H9 (cell line): ENCODE measurements around the gene ASB7. TPM values are rescaled to one million over a fixed set of nuclear protein-coding genes. Genes with fewer than 3 reads are reported as not detected.

Experiments used
- DNase-seq: peaks from one replicate; pipeline ENCODE4 v3.0.0-alpha.2; 2017
- H2AFZ ChIP-seq: one replicate; pipeline ENCODE4 v1.6.1; 2013; ENCODE audit warnings: mild to moderate bottlenecking, low read length, control low read depth, moderate library complexity
- H2AK5ac ChIP-seq: 2 replicates; pipeline ENCODE4 v1.6.1; 2013; ENCODE audit warnings: low read length, control low read depth, mixed read lengths; ENCODE audit not compliant: insufficient read length
- H2BK120ac ChIP-seq: one replicate; pipeline ENCODE4 v1.6.1; 2013; ENCODE audit warnings: low read depth, mild to moderate bottlenecking, low read length, control low read depth, inconsistent platforms; ENCODE audit not compliant: poor library complexity, severe bottlenecking
- H2BK12ac ChIP-seq: 2 replicates; pipeline ENCODE4 v1.6.1; 2013; ENCODE audit warnings: low read length, control low read depth, mixed read lengths, low read depth; ENCODE audit not compliant: insufficient read length
- H2BK15ac ChIP-seq: 2 replicates; pipeline ENCODE4 v1.6.1; 2013; ENCODE audit warnings: low read depth, low read length, control low read depth
- H2BK20ac ChIP-seq: one replicate; pipeline ENCODE4 v1.6.1; 2013; ENCODE audit warnings: low read depth, mild to moderate bottlenecking, low read length, control low read depth, inconsistent platforms; ENCODE audit not compliant: poor library complexity, severe bottlenecking
- H2BK5ac ChIP-seq: 2 replicates; pipeline ENCODE4 v1.6.1; 2013; ENCODE audit warnings: low read length, control low read depth, mixed read lengths; ENCODE audit not compliant: insufficient read length
- H3K14ac ChIP-seq: 2 replicates; pipeline ENCODE4 v1.6.1; 2013; ENCODE audit warnings: low read length, control low read depth; ENCODE audit not compliant: insufficient read depth
- H3K18ac ChIP-seq: 2 replicates; pipeline ENCODE4 v1.6.1; 2013; ENCODE audit warnings: low read depth, mild to moderate bottlenecking, mixed read lengths, low read length, control low read depth; ENCODE audit not compliant: insufficient read length
- H3K23ac ChIP-seq: 2 replicates; pipeline ENCODE4 v1.6.1; 2013; ENCODE audit warnings: low read length, control low read depth, mixed read lengths, low read depth; ENCODE audit not compliant: insufficient read length
- H3K23me2 ChIP-seq: 2 replicates; pipeline ENCODE4 v1.6.1; 2013; ENCODE audit warnings: low read depth, mild to moderate bottlenecking, mixed read lengths, low read length, control low read depth; ENCODE audit not compliant: insufficient read length, poor library complexity, severe bottlenecking
- H3K27ac ChIP-seq: 2 replicates; pipeline ENCODE4 v1.5.1; 2013; ENCODE audit warnings: low read length, control low read depth, mixed read lengths, low read depth; ENCODE audit not compliant: insufficient read length
- H3K27me3 ChIP-seq: 2 replicates; pipeline ENCODE4 v1.6.1; 2013; ENCODE audit warnings: low read length, control low read depth, inconsistent platforms; ENCODE audit not compliant: insufficient read depth
- H3K4ac ChIP-seq: 2 replicates; pipeline ENCODE4 v1.6.1; 2013; ENCODE audit warnings: low read depth, mild to moderate bottlenecking, control low read depth, inconsistent platforms, low read length, moderate library complexity
- H3K4me1 ChIP-seq: 2 replicates; pipeline ENCODE4 v1.6.1; 2013; ENCODE audit warnings: low read length, control low read depth, inconsistent platforms; ENCODE audit not compliant: insufficient read depth
- H3K4me2 ChIP-seq: 2 replicates; pipeline ENCODE4 v1.6.1; 2013; ENCODE audit warnings: low read length, control low read depth, mixed read lengths; ENCODE audit not compliant: insufficient read length, insufficient read depth
- H3K56ac ChIP-seq: 2 replicates; pipeline ENCODE4 v1.6.1; 2013; ENCODE audit warnings: low read depth, mild to moderate bottlenecking, mixed read lengths, low read length, control low read depth; ENCODE audit not compliant: insufficient read length
- H3K79me1 ChIP-seq: 2 replicates; pipeline ENCODE4 v1.6.1; 2013; ENCODE audit warnings: low read depth, mild to moderate bottlenecking, moderate library complexity, low read length, control low read depth, inconsistent platforms; ENCODE audit not compliant: insufficient read depth, poor library complexity, severe bottlenecking
- H3K79me2 ChIP-seq: 2 replicates; pipeline ENCODE4 v1.6.1; 2013; ENCODE audit warnings: low read length, control low read depth, inconsistent platforms; ENCODE audit not compliant: insufficient read depth
- H3K9ac ChIP-seq: 2 replicates; pipeline ENCODE4 v1.6.1; 2013; ENCODE audit warnings: low read length, control low read depth, mixed read lengths; ENCODE audit not compliant: insufficient read length; ENCODE audit errors: extremely low read depth
- H3K9me3 ChIP-seq: one replicate; pipeline ENCODE4 v1.6.1; 2013; ENCODE audit warnings: low read depth, low read length, inconsistent platforms; ENCODE audit not compliant: control insufficient read depth
- H3T11ph ChIP-seq: one replicate; pipeline ENCODE4 v1.6.1; 2013; ENCODE audit warnings: mild to moderate bottlenecking, low read length, control low read depth, inconsistent platforms
- H4K20me1 ChIP-seq: one replicate; pipeline ENCODE4 v1.6.1; 2013; ENCODE audit not compliant: control insufficient read depth, insufficient read length, insufficient read depth
- H4K5ac ChIP-seq: 2 replicates; pipeline ENCODE4 v1.6.1; 2013; ENCODE audit warnings: low read depth, mild to moderate bottlenecking, mixed read lengths, low read length, control low read depth; ENCODE audit not compliant: insufficient read length
- H4K8ac ChIP-seq: replicated peaks from 2 replicates; pipeline ENCODE4 v1.6.1; 2013; ENCODE audit warnings: low read length, control low read depth, mixed read lengths, low read depth; ENCODE audit not compliant: insufficient read length
- H4K91ac ChIP-seq: 2 replicates; pipeline ENCODE4 v1.6.1; 2013; ENCODE audit warnings: low read depth, mild to moderate bottlenecking, moderate library complexity, mixed read lengths, low read length, control low read depth; ENCODE audit not compliant: insufficient read length
- H3K27ac Mint-ChIP-seq, 3 experiments: 2 replicates in 2 of 3; 3 replicates in 1 of 3; pipeline ENCODE4 v1.8.0; 2020 to 2021; ENCODE audit warnings: mixed read lengths in 3 of 3, mild to moderate bottlenecking in 1 of 3, moderate library complexity in 1 of 3
- H3K27me3 Mint-ChIP-seq: 2 replicates; pipeline ENCODE4 v1.8.0; 2021; ENCODE audit warnings: low read depth, mild to moderate bottlenecking, moderate library complexity, mixed read lengths
- H3K36me3 Mint-ChIP-seq, 3 experiments: 2 replicates in 2 of 3; 3 replicates in 1 of 3; pipeline ENCODE4 v1.8.0; 2020 to 2021; ENCODE audit warnings: low read depth in 3 of 3, mixed read lengths in 3 of 3; ENCODE audit not compliant: insufficient read depth in 1 of 3
- H3K4me1 Mint-ChIP-seq, 2 experiments: 2 replicates each; pipeline ENCODE4 v1.8.0; 2020; ENCODE audit warnings: mixed read lengths in 2 of 2
- H3K4me3 Mint-ChIP-seq, 2 experiments: 2 replicates in 1 of 2; 3 replicates in 1 of 2; pipeline ENCODE4 v1.8.0; 2020 to 2021; ENCODE audit warnings: mild to moderate bottlenecking in 2 of 2, mixed read lengths in 2 of 2, moderate library complexity in 1 of 2
- H3K9me3 Mint-ChIP-seq, 2 experiments: 2 replicates in 1 of 2; 3 replicates in 1 of 2; pipeline ENCODE4 v1.8.0; 2020; ENCODE audit warnings: mild to moderate bottlenecking in 2 of 2, mixed read lengths in 2 of 2, moderate library complexity in 1 of 2
- CTCF ChIP-seq: fragments of 200-600 bp; sonication (generic); conservative IDR thresholded peaks from 3 replicates; pipeline ENCODE4 v1.8.0; 2021; ENCODE audit warnings: antibody characterized with exemption, mild to moderate bottlenecking
- WGBS: extraction: QIAGEN DNeasy Blood & Tissue Kit; methylation state at CpG from one replicate; pipeline ENCODE4 v1.1.7; 2013; ENCODE audit warnings: missing lambda C conversion rate, low lambda C conversion rate, mixed read lengths; ENCODE audit not compliant: insufficient read length; ENCODE audit errors: extremely low coverage; 5-methylcytosine and 5-hydroxymethylcytosine counted together
- total RNA-seq: library from RNA; stranded (reverse); gene quantifications from 2 replicates; pipeline ENCODE4 v1.2.1, GENCODE V29; 2021

The ASB7 gene
- total RNA-seq, 1 experiment from 2014 or later, result 12.8 TPM

GRCh38 chr15:100591835-100592234 is 10.6 kb upstream of the ASB7 start:
- H2BK5ac ChIP-seq, result no peak overlapping the region

More at GRCh38 chr15:100591835-100592234, 10.6 kb upstream of the ASB7 start:
- WGBS, result no CpG with 5 or more reads among the region's 2 CpGs
- Histone ChIP-seq H3K4me1 (no peaks in the 10 kb centered on the region), H3K27ac (no peak overlapping the region), H2BK12ac (no peak overlapping the region), H3K27me3 (no peaks in the 10 kb centered on the region), H3K56ac (no peak overlapping the region), H3K9ac (no peak overlapping the region), H2BK15ac (no peak overlapping the region), H4K91ac (no peak overlapping the region), H3K79me2 (no peaks in the 10 kb centered on the region), H3K18ac (no peak overlapping the region), H3T11ph (no peak overlapping the region), H4K20me1 (no peaks in the 10 kb centered on the region), H4K5ac (no peak overlapping the region), H2BK20ac (no peak overlapping the region), H4K8ac (no peak overlapping the region), H3K4me2 (no peak overlapping the region), H3K4ac (no peak overlapping the region), H3K23me2 (no peaks in the 10 kb centered on the region), H3K23ac (no peak overlapping the region), H3K79me1 (no peaks in the 10 kb centered on the region), H2AK5ac (no peak overlapping the region), H3K9me3 (peaks cover 20% of the 10 kb centered on the region), H2AFZ (no peak overlapping the region), H2BK120ac (no peak overlapping the region), H3K14ac (no peak overlapping the region)
- Mint-ChIP-seq H3K4me1 (no peaks in the 10 kb centered on the region), H3K36me3 (peaks cover 19 to 40% (median 40%) of the 10 kb centered on the region in 3 experiments), H3K27me3 (no peaks in the 10 kb centered on the region), H3K9me3 (peaks cover 44 to 51% of the 10 kb centered on the region in 2 experiments), H3K4me3 (no peak overlapping the region), H3K27ac (no peak overlapping the region)
- DNase-seq, result no peak
- no peak for TF ChIP-seq CTCF
